ENCODE measurements around the gene ETV3. TPM values are rescaled to one million over a fixed set of nuclear protein-coding genes. Genes with fewer than 3 reads are reported as not detected.

The ETV3 gene
- total and polyA plus RNA-seq, 2 of the 13 experiments (the other 11 are each of a cell fraction or from before 2014, with no cell fraction given), result 4.2 to 5.8 TPM

- no peak for TF ChIP-seq TRIM22 (IDR thresholded peaks at IDR 0.05)
- no peak for TF ChIP-seq ZBTB43 (CRISPR knock-in tag; conservative IDR thresholded peaks at IDR 0.05)
- TF ChIP-seq FIP1L1 (IDR thresholded peaks at IDR 0.05; ENCODE audit: borderline replicate concordance, insufficient read depth, low read depth, low read length), result no peak
- no peak for TF ChIP-seq SMC3 (IDR thresholded peaks at IDR 0.05; ENCODE audit: low read length)
- no peak for TF ChIP-seq ZNF839 (CRISPR knock-in tag; IDR thresholded peaks at IDR 0.05; ENCODE audit: borderline replicate concordance)
- no peak for TF ChIP-seq TBP (CRISPR knock-in tag; IDR thresholded peaks at IDR 0.05)
- TF ChIP-seq ZBTB44 (CRISPR knock-in tag; IDR thresholded peaks at IDR 0.05), result no peak
- TF ChIP-seq BRF2 (CRISPR knock-in tag; IDR thresholded peaks at IDR 0.05), result no peak
- TF ChIP-seq ZNF407 (CRISPR knock-in tag; IDR thresholded peaks at IDR 0.05; ENCODE audit: not compliant biosample characterization), result no peak
- TF ChIP-seq HNF4G (IDR thresholded peaks at IDR 0.05; ENCODE audit: borderline replicate concordance, low read depth, low read length), result peak; percentile 68
- no peak for TF ChIP-seq HNF4G (CRISPR knock-in tag; IDR thresholded peaks at IDR 0.05; ENCODE audit: borderline replicate concordance, low read depth)
- no peak for TF ChIP-seq ZBTB49 (CRISPR knock-in tag; IDR thresholded peaks at IDR 0.05; ENCODE audit: borderline replicate concordance)
Measured at GRCh38 chr1:157154940-157155514, 16.8 kb upstream of the ETV3 start (continued).
